ENCODE data around the gene ZNF516. TPM values are rescaled to one million over a fixed set of nuclear protein-coding genes. Genes with fewer than 3 reads are reported as not detected.

ZNF516 gene
- total RNA-seq, 2 experiments from 2014 or later = 6.5 to 8.6 TPM

- H3K36me3 Mint-ChIP-seq = peaks cover 2% of the 10 kb centered on the region
- H3K9me3 Mint-ChIP-seq = no peaks in the 10 kb centered on the region
- DNase-seq = no peak
- H3K27me3 Mint-ChIP-seq = no peaks in the 10 kb centered on the region
- no peak overlapping the region for H3K27ac Mint-ChIP-seq
- no peak overlapping the region for H3K4me3 Mint-ChIP-seq
- peaks cover 41% of the 10 kb centered on the region for H3K4me1 Mint-ChIP-seq
These were observed 23.4 kb downstream of the ZNF516 start for GRCh38 chr18:76471593-76471992.

DNA sequence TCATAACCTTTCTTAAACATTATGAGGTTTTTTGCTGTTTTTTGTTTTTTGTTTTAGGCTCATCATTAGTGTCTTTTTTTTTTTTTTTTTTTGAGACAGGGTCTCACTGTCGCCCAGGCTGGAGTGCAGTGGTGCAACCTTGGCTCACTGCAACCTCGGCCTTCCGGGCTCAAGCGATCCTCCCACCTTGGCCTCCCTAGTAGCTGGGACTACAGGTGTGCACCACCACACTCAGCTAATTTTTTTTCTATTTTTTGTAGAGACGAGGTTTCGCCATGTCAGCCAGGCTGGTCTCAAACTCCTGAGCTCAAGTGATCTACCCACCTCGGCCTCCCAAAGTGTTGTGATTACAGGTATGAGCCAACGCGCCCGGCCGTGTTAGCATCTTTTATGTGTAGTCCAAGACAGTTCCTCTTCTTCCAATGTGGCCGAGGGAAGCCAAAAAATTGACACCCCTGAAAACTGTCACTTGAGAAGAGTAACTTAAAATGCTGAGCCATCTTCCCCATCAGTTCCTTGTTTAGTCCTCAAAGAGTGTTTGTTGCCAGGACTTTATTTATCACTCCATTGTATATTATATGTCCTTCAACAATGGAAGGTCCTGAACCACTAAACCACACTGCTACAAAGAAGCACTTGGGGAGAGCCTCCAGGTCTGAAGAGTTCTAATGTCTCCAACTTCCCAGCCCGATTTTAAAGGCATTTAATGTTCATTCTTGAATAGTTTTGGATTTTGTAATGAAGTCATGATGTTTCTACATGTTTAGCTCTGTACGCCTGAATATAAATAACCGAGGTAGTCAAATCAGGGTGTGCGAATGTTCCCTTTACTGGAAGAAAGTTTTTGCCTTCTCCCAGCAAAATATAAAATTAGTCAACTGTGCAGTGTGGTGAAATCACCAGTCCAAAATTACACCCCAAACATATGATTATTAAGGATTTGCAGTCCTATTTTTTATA lies 26.4 kb downstream of the ZNF516 start:
- peaks cover 25% of the 10 kb centered on the region for H3K4me1 Mint-ChIP-seq
- H3K27ac Mint-ChIP-seq = no peak overlapping the region
- H3K27me3 Mint-ChIP-seq = no peaks in the 10 kb centered on the region
- no peaks in the 10 kb centered on the region for H3K9me3 Mint-ChIP-seq
- H3K36me3 Mint-ChIP-seq = peaks cover 2% of the 10 kb centered on the region
- peak overlapping the region; percentile 76 for H3K4me3 Mint-ChIP-seq
- DNase-seq = no peak

DNA sequence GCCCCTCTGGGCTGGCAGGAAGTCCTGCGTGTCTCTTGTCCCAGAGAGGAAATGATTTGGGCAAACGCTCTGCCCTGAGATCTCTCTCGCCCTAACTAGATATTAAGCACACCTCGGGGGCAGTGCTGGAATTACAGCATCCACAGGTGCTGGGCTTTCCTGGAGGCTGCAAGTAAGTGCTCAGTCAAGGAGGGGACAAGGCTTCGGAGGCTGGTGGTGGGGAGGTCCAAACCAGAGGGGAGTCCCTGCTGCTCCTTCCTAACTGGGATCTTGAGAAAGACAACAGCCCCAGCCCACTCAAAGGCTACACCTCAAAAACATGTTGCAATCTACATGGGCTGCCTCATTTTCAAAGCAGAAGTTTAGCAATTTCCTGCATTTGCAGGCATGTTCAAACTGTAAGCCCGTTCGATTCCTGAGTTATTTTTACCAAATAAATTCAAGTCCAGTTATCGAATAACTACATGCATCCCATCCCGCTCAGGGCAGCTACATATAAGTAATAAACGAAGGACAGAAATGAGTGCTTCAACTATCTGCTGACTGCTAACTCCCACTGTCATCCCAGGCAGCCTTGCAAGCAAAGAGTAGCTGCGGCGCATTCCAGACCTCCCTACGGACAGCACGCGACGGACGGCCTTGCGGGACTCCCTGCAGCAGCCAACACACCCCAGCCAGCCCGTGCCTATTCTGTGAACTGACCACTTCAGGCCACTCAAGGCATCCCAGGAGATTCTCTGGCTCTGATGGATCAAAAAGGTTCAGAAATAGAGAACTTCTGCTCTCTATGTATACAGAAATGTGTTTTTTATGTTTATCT lies 27.5 kb downstream of the ZNF516 start:
- peaks cover 28% of the 10 kb centered on the region for H3K4me1 Mint-ChIP-seq
- peaks cover 2% of the 10 kb centered on the region for H3K36me3 Mint-ChIP-seq
- H3K4me3 Mint-ChIP-seq = peak overlapping the region; percentile 76
- peak overlapping the region; percentile 84 for H3K27ac Mint-ChIP-seq
- H3K27me3 Mint-ChIP-seq = no peaks in the 10 kb centered on the region
- H3K9me3 Mint-ChIP-seq = no peaks in the 10 kb centered on the region
- peak; percentile 12 for DNase-seq

DNA sequence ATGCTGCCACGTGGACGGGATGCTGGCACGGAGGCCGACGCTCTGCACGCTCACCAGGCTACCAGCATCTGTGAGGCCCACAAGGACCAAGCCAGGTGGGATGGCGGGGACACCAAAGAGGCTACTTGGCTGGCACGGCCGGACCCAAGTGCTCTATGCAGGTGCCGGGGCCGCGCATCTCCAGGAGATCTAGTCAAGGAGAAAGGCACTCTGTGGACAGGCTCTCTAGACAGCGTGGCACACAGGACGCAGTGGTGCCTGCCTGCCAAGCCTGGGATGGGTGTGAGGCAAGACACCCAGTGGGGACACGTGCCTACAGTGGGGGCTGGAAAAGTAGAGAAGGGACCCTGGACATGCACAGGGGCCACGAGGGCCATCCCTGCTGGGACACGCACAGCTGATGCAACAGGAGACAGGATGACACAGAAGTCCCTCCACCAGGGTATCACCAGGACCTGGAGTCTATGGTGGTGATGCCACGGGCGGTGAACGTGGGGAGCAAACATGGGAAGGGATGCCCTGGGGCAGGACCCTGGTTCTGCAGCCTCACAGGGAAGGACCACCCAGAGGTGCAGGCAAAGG lies 28.5 kb downstream of the ZNF516 start:
- Mint-ChIP-seq H3K27ac (peak overlapping the region; percentile 54), H3K4me3 (no peak overlapping the region), H3K4me1 (peaks cover 26% of the 10 kb centered on the region), H3K27me3 (no peaks in the 10 kb centered on the region), H3K9me3 (no peaks in the 10 kb centered on the region), H3K36me3 (no peaks in the 10 kb centered on the region)
- no peak for DNase-seq

GRCh38 chr18:76465630-76466409 lies 29.2 kb downstream of the ZNF516 start:
- no peaks in the 10 kb centered on the region for H3K27me3 Mint-ChIP-seq
- no peak overlapping the region for H3K4me3 Mint-ChIP-seq
- no peaks in the 10 kb centered on the region for H3K36me3 Mint-ChIP-seq
- H3K9me3 Mint-ChIP-seq = no peaks in the 10 kb centered on the region
- no peak for DNase-seq
- H3K4me1 Mint-ChIP-seq = peaks cover 26% of the 10 kb centered on the region
- H3K27ac Mint-ChIP-seq = no peak overlapping the region

- DNase-seq = no peak
- Mint-ChIP-seq H3K4me3 (no peak overlapping the region), H3K27ac (no peak overlapping the region), H3K36me3 (no peaks in the 10 kb centered on the region), H3K27me3 (no peaks in the 10 kb centered on the region), H3K4me1 (peaks cover 26% of the 10 kb centered on the region), H3K9me3 (no peaks in the 10 kb centered on the region)
These were observed 30.5 kb downstream of the ZNF516 start for GRCh38 chr18:76464281-76465259.

DNA sequence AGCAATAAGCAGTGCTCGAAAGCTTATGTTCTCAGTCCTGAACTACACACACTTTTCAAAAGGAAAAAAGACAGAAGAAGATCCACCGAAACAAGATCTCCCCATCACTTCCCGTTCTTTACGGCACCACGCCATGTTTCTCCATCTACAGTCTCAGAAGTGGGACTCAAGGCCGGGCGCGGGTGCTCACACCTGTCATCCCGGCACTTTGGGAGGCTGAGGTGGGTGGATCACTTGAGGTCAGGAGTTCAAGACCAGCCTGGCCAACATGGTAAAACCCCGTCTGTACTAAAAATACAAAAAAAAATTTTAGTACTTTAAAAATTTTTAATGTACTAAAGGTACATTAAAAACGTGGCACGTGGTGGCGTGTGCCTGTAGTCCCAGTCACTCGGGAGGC lies 31.2 kb downstream of the ZNF516 start:
- Mint-ChIP-seq H3K4me3 (no peak overlapping the region), H3K27me3 (no peaks in the 10 kb centered on the region), H3K27ac (no peak overlapping the region), H3K36me3 (no peaks in the 10 kb centered on the region), H3K4me1 (peaks cover 25% of the 10 kb centered on the region), H3K9me3 (no peaks in the 10 kb centered on the region)
- no peak for DNase-seq

DNA sequence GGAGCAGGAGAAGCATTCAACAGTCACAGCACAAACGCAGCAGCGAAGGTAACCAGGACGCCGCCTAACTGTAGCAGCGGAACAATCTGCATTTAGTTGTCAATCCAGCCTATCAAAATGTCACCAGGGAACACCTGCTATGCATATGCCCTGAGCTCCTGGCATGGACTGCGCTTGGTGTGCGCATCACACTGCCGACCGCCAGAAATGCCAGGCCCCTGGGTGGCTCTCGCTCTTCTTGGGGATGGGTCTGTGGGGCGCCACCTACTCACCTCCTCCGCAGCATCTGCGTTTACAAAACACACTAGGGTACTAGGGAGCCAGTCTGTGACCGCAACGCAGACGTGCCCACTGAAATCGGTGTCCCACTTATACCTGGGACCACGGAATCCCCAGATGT lies 31.7 kb downstream of the ZNF516 start:
- H3K36me3 Mint-ChIP-seq = no peaks in the 10 kb centered on the region
- peaks cover 21% of the 10 kb centered on the region for H3K4me1 Mint-ChIP-seq
- no peak overlapping the region for H3K27ac Mint-ChIP-seq
- no peak for DNase-seq
- H3K4me3 Mint-ChIP-seq = no peak overlapping the region
- H3K9me3 Mint-ChIP-seq = no peaks in the 10 kb centered on the region
- H3K27me3 Mint-ChIP-seq = no peaks in the 10 kb centered on the region

DNA sequence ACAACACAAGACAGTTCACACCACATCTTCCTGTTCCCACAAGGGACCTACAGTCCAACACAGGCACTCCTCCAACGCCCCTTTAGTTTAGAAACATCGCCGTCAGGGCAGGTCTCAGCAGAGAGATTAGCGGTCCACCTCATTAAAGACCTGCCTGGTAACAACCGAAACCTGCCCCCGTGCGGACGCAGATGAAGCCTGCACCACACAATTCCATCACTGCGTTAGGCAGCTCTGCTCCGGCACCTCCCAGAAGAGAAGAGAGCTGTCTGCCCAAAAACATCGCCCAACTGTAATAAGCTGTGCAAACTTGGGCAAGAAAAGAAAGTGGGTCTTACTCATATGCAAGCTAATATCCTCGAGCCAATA lies 32.7 kb downstream of the ZNF516 start:
- Mint-ChIP-seq H3K36me3 (no peaks in the 10 kb centered on the region), H3K4me1 (peaks cover 20% of the 10 kb centered on the region), H3K27ac (no peak overlapping the region), H3K4me3 (no peak overlapping the region), H3K9me3 (no peaks in the 10 kb centered on the region), H3K27me3 (no peaks in the 10 kb centered on the region)
- DNase-seq = no peak

- no peaks in the 10 kb centered on the region for H3K9me3 Mint-ChIP-seq
- no peak overlapping the region for H3K27ac Mint-ChIP-seq
- no peaks in the 10 kb centered on the region for H3K27me3 Mint-ChIP-seq
- H3K4me1 Mint-ChIP-seq = peaks cover 24% of the 10 kb centered on the region
- no peak overlapping the region for H3K4me3 Mint-ChIP-seq
- no peak for DNase-seq
- H3K36me3 Mint-ChIP-seq = no peaks in the 10 kb centered on the region
These were observed 33.2 kb downstream of the ZNF516 start for GRCh38 chr18:76461692-76462325.

DNA sequence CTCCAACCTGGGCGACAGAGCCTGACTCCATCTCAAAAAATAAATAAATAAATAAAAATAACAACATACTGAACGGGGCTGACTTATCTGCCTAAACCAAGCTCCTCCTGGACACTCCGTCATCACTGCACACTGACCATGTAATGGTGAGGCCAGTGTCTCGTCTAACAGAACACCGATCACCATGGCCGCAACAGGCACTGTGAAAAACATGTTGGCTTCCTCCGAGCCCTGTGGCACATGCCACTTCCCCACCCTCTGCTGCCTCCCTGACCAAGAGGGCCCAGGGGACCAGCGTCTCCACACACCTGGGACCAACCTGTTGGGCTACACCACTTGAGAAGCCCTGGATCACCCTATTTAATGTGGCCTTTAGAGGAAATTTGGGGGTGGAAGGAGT lies 33.9 kb downstream of the ZNF516 start:
- Mint-ChIP-seq H3K9me3 (no peaks in the 10 kb centered on the region), H3K36me3 (no peaks in the 10 kb centered on the region), H3K4me3 (no peak overlapping the region), H3K27me3 (no peaks in the 10 kb centered on the region), H3K4me1 (peaks cover 22% of the 10 kb centered on the region), H3K27ac (no peak overlapping the region)
- no peak for DNase-seq

DNA sequence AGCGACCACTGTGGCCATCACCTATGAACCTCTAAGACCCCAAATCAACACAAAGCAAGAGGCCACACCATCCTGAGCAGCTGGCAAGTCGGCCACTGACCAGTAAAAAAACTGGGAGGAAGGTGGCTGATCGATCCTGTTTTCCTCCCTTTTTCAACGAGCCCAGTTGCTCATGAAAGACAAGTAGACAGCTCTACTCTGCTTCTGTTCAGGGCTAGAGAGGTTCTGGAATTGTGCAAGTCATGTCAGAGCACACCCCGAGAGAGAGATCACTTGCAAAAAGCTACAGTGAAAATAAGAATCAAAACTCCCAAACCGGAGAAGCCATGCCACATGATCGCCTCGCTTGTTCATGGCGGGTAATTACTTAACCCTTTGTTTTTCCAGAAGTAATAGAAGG lies 34.6 kb downstream of the ZNF516 start:
- Mint-ChIP-seq H3K27ac (no peak overlapping the region), H3K9me3 (no peaks in the 10 kb centered on the region), H3K27me3 (no peaks in the 10 kb centered on the region), H3K4me3 (no peak overlapping the region), H3K36me3 (no peaks in the 10 kb centered on the region), H3K4me1 (peaks cover 24% of the 10 kb centered on the region)
- DNase-seq = no peak

DNA sequence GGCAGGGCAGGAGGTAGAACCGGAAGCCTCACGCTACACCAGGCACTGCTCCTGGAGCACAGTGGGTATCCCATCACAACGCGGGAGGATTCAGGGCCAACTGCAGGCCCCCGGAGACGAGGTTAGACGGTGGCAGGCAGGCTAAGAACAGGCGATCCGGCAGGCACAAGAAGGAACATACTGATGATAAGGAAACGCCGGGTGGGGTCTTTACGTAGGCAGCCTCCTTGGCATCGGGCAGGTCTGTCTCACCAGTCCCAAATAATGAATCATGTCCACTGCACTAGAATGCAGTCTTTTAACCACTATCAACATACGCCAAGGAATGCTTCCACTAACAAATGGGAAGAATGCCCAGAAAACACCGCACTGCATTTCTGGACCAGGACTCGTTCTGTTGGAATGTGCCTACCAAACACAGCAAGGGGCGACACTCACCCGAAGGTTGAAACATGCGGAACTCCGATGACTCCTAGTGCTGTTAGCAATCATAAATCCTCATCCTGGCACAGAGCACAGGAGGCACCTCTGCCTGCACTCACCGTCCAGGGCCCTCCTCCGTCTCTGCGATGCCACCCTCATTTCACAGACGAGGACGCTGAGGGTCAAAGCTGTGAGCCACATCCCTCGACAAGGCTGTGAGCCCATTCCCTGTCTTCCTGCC lies 35.2 kb downstream of the ZNF516 start:
- H3K36me3 Mint-ChIP-seq = no peaks in the 10 kb centered on the region

More for the DNA sequence above, 35.2 kb downstream of the ZNF516 start:
- no peaks in the 10 kb centered on the region for H3K9me3 Mint-ChIP-seq
- H3K4me1 Mint-ChIP-seq = peaks cover 24% of the 10 kb centered on the region
- no peaks in the 10 kb centered on the region for H3K27me3 Mint-ChIP-seq
- H3K4me3 Mint-ChIP-seq = no peak overlapping the region
- no peak overlapping the region for H3K27ac Mint-ChIP-seq
- no peak for DNase-seq

Measured in activated naive CD8-positive, alpha-beta T cell treated with anti-CD3 and anti-CD28 coated beads for 36 hours (primary cell).